HG03575 (cell line): ENCODE results near the gene ACCSL.

ENCODE experiments used
- ATAC-seq: cut with Tn5 transposase; IDR thresholded peaks from one replicate; pipeline ENCODE4 v1.9.1; 2021; ENCODE audit not compliant: unreplicated experiment, insufficient number of reproducible peaks, low FRiP score; ENCODE audit errors: extremely low read depth

The ACCSL gene

GRCh38 chr11:44085330-44085729 is 37.5 kb downstream of the ACCSL start:
- no peak for ATAC-seq

- ATAC-seq = no peak
Measured at GRCh38 chr11:44088377-44088776, 40.6 kb downstream of the ACCSL start.

- ATAC-seq = no peak
Measured at GRCh38 chr11:44088871-44089270, 41.1 kb downstream of the ACCSL start.

GRCh38 chr11:44090539-44090938 is 42.8 kb downstream of the ACCSL start:
- no peak for ATAC-seq

GRCh38 chr11:44094260-44094868 is 46.6 kb downstream of the ACCSL start:
- ATAC-seq = no peak

GRCh38 chr11:44095506-44096359 is 48.0 kb downstream of the ACCSL start, which contains the start of gene EXT2:
Gene EXT2, plus strand, starts transcription at chr11:44095678. Its CDS starts 12,035 bp downstream, at chr11:44107713.
- ATAC-seq = peak; percentile 70

GRCh38 chr11:44096360-44097185 is 48.8 kb downstream of the ACCSL start:
- no peak for ATAC-seq

- ATAC-seq = no peak
Measured at GRCh38 chr11:44097821-44098220, 50.0 kb downstream of the ACCSL start.

GRCh38 chr11:44101098-44101497 is 53.3 kb downstream of the ACCSL start:
- ATAC-seq = no peak

- no peak for ATAC-seq
Measured at GRCh38 chr11:44104481-44105294, 56.9 kb downstream of the ACCSL start.

GRCh38 chr11:44108260-44108659 is 60.5 kb downstream of the ACCSL start:
- no peak for ATAC-seq
